SK-N-SH treated with all-trans-retinoic acid at 6 μM for 48 hours (cell line): ENCODE data around the gene EGFLAM.
"Not testable (repeated sequence)": the region's sequence is repeated elsewhere in the genome, so short reads cannot be mapped to it uniquely, and the experiment has no call there.

ENCODE experiments used
- ATAC-seq: fragments of 200-7000 bp; cut with Tn5 transposase; 3 replicates; pipeline ENCODE4 v1.9.1; 2020; ENCODE audit warnings: mild to moderate bottlenecking, moderate library complexity
- ARNTL ChIP-seq: fragments of 450-650 bp; formaldehyde crosslinking; IDR thresholded peaks from 2 replicates; pipeline ENCODE4 v1.5.0; 2020; ENCODE audit warnings: low read depth, mild to moderate bottlenecking, moderate library complexity, borderline replicate concordance
- BACH2 ChIP-seq: fragments of 250-450 bp; sonication (Bioruptor Pico); IDR thresholded peaks from 2 replicates; pipeline ENCODE4 v1.9.0; 2021; ENCODE audit warnings: mild to moderate bottlenecking, borderline replicate concordance
- CSDC2 ChIP-seq: fragments of 250-450 bp; sonication (Bioruptor Pico); IDR thresholded peaks from 2 replicates; pipeline ENCODE4 v1.5.0; 2020; ENCODE audit warnings: mild to moderate bottlenecking, moderate library complexity
- GLIS3 ChIP-seq: fragments of 250-450 bp; sonication (Bioruptor Pico); IDR thresholded peaks from 2 replicates; pipeline ENCODE4 v1.5.0; 2020; ENCODE audit warnings: mild to moderate bottlenecking, moderate library complexity
- ISL1 ChIP-seq: fragments of 250-450 bp; sonication (Bioruptor Pico); IDR thresholded peaks from 2 replicates; pipeline ENCODE4 v2.1.2; 2022; ENCODE audit warnings: mild to moderate bottlenecking, moderate library complexity
- OSR1 ChIP-seq: fragments of 250-450 bp; sonication (Bioruptor Pico); IDR thresholded peaks from 2 replicates; pipeline ENCODE4 v1.8.0; 2022; ENCODE audit warnings: moderate library complexity, mild to moderate bottlenecking, inconsistent platforms
- PPARA ChIP-seq: fragments of 250-450 bp; sonication (Bioruptor Pico); IDR thresholded peaks from 2 replicates; pipeline ENCODE4 v1.5.0; 2020; ENCODE audit warnings: mild to moderate bottlenecking, borderline replicate concordance
- SNAI2 ChIP-seq: fragments of 250-450 bp; sonication (Bioruptor Pico); IDR thresholded peaks from 2 replicates; pipeline ENCODE4 v1.5.0; 2020; ENCODE audit warnings: mild to moderate bottlenecking, moderate library complexity
- TCF4 ChIP-seq: fragments of 250-450 bp; sonication (Bioruptor Pico); IDR thresholded peaks from 2 replicates; pipeline ENCODE4 v1.8.0; 2021; ENCODE audit warnings: mild to moderate bottlenecking, moderate library complexity, borderline replicate concordance
- ZC3H10 ChIP-seq: fragments of 250-450 bp; sonication (Bioruptor Pico); IDR thresholded peaks from 2 replicates; pipeline ENCODE4 v1.5.1; 2021; ENCODE audit warnings: mild to moderate bottlenecking, moderate library complexity
- ZFP30 ChIP-seq: fragments of 450-650 bp; formaldehyde crosslinking; IDR thresholded peaks from 2 replicates; pipeline ENCODE4 v1.5.0; 2022; ENCODE audit warnings: mild to moderate bottlenecking, moderate library complexity
- ZNF565 ChIP-seq: fragments of 450-650 bp; formaldehyde crosslinking; conservative IDR thresholded peaks from 2 replicates; pipeline ENCODE4 v1.5.0; 2020; ENCODE audit warnings: low read depth, mild to moderate bottlenecking, moderate library complexity
- ZNF8 ChIP-seq: fragments of 450-650 bp; formaldehyde crosslinking; IDR thresholded peaks from 2 replicates; pipeline ENCODE4 v1.5.0; 2020; ENCODE audit warnings: mild to moderate bottlenecking, moderate library complexity
- TF ChIP-seq, protein P1 (sequence below): fragments of 250-450 bp; sonication (Bioruptor Pico); IDR thresholded peaks from 2 replicates; pipeline ENCODE4 v1.8.0; 2020; ENCODE audit warnings: mild to moderate bottlenecking, moderate library complexity, borderline replicate concordance
- TF ChIP-seq, protein P2 (sequence below): fragments of 250-450 bp; sonication (Bioruptor Pico); IDR thresholded peaks from 2 replicates; pipeline ENCODE4 v1.5.1; 2021; ENCODE audit warnings: mild to moderate bottlenecking, moderate library complexity
- TF ChIP-seq, protein P3 (sequence below): fragments of 250-450 bp; sonication (Bioruptor Pico); IDR thresholded peaks from 2 replicates; pipeline ENCODE4 v1.5.1; 2020; ENCODE audit warnings: low read depth, mild to moderate bottlenecking, moderate library complexity
- TF ChIP-seq, protein P4 (sequence below): fragments of 250-450 bp; sonication (Bioruptor Pico); IDR thresholded peaks from 2 replicates; pipeline ENCODE4 v1.5.0; 2020; ENCODE audit warnings: mild to moderate bottlenecking, moderate library complexity

The EGFLAM gene

DNA sequence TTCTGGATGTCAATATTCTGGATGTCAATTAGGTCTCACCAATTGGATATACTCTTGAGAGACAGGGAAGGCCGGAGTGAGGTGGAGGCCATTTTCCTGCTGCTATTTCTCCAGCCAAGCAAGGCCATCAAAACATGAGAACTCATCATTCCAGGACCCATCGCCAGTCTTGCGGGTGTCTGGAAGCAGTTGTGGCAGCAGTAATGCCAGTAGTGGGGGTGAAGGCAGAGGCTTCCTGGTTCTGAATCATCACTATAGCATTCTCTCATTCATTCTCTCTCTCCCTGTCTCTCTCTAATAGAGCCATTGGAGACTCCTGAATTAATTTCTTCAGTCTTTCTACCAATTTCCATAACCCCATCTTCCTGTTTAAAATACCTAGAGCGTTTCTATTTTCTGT lies 71.8 kb downstream of the EGFLAM start (continued):
- TF ChIP-seq, protein P1, sequence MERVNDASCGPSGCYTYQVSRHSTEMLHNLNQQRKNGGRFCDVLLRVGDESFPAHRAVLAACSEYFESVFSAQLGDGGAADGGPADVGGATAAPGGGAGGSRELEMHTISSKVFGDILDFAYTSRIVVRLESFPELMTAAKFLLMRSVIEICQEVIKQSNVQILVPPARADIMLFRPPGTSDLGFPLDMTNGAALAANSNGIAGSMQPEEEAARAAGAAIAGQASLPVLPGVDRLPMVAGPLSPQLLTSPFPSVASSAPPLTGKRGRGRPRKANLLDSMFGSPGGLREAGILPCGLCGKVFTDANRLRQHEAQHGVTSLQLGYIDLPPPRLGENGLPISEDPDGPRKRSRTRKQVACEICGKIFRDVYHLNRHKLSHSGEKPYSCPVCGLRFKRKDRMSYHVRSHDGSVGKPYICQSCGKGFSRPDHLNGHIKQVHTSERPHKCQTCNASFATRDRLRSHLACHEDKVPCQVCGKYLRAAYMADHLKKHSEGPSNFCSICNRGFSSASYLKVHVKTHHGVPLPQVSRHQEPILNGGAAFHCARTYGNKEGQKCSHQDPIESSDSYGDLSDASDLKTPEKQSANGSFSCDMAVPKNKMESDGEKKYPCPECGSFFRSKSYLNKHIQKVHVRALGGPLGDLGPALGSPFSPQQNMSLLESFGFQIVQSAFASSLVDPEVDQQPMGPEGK (CRISPR knock-in tag): no peak
- TF ChIP-seq TCF4 (CRISPR knock-in tag): no peak
- TF ChIP-seq ARNTL (CRISPR knock-in tag): no peak
- no peak for TF ChIP-seq GLIS3 (CRISPR knock-in tag)
- TF ChIP-seq PPARA (CRISPR knock-in tag): no peak
- TF ChIP-seq CSDC2 (CRISPR knock-in tag): no peak
- no peak for TF ChIP-seq SNAI2
- TF ChIP-seq, protein P2, sequence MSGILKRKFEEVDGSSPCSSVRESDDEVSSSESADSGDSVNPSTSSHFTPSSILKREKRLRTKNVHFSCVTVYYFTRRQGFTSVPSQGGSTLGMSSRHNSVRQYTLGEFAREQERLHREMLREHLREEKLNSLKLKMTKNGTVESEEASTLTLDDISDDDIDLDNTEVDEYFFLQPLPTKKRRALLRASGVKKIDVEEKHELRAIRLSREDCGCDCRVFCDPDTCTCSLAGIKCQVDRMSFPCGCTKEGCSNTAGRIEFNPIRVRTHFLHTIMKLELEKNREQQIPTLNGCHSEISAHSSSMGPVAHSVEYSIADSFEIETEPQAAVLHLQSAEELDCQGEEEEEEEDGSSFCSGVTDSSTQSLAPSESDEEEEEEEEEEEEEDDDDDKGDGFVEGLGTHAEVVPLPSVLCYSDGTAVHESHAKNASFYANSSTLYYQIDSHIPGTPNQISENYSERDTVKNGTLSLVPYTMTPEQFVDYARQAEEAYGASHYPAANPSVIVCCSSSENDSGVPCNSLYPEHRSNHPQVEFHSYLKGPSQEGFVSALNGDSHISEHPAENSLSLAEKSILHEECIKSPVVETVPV (CRISPR knock-in tag): no peak
- TF ChIP-seq OSR1: no peak

DNA sequence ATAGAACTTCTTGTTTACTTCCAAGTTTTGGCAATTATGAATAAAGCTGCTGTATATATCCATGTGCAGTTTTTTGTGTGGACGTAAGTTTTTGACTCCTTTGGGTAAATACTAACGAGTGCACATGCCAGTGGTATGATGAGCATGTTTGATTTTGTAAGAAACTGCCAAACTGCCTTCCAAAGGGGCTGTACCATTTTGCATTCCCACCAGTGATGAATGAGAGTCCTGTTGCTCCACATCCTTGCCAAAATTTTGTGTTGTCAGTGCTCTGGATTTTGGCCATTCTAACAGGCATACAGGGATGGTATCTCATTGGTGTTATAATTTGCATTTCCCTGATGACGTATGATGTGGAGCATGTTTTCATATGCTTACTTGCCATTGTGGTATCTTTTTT lies 73.5 kb downstream of the EGFLAM start:
- TF ChIP-seq ZNF565 (CRISPR knock-in tag) (no peak), SNAI2 (no peak), ZC3H10 (no peak), BACH2 (CRISPR knock-in tag) (no peak), TCF4 (CRISPR knock-in tag) (no peak)
- TF ChIP-seq, protein P3, sequence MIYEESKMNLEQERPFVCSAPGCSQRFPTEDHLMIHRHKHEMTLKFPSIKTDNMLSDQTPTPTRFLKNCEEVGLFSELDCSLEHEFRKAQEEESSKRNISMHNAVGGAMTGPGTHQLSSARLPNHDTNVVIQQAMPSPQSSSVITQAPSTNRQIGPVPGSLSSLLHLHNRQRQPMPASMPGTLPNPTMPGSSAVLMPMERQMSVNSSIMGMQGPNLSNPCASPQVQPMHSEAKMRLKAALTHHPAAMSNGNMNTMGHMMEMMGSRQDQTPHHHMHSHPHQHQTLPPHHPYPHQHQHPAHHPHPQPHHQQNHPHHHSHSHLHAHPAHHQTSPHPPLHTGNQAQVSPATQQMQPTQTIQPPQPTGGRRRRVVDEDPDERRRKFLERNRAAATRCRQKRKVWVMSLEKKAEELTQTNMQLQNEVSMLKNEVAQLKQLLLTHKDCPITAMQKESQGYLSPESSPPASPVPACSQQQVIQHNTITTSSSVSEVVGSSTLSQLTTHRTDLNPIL (CRISPR knock-in tag): no peak

DNA sequence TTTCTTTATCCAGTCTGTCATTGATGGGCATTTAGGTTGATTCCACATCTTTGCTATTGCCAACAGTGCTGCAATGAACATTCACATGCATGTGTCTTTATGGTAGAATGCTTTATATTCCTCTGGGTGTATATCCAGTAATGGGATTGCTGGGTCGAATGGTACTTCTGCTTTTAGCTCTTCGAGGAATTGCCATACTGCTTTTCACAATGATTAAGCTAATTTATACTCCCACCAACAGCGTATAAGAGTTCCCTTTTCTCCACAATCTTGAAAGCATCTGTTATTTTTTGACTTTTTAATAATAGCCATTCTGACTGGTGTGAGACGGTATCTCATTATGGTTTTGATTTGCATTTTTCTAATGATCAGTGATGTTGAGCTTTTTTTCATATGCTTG lies 74.8 kb downstream of the EGFLAM start:
- ATAC-seq: not testable (repeated sequence)

More for the DNA sequence above, 73.5 kb downstream of the EGFLAM start:
- ATAC-seq: no peak

DNA sequence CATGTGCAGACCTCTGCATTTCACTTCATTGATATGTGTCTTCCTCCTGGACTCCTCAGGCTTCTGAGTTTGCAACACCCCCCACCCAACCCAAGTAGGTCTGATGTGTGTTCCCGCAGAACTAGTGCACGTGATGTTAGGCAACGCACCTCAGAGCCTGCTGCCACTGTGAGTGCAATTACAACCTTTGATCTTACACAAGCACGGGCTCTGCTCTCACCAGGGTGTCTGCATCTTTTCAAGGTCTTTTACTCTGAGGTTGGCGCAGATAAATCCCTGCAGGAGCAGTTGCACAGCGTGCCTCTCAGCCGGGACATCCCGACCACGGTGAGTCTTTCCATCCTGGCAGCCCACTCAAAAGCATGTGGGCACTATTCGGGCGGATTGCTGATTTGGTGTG lies 80.1 kb downstream of the EGFLAM start:
- TF ChIP-seq CSDC2 (CRISPR knock-in tag) (no peak), ISL1 (CRISPR knock-in tag) (no peak), ZFP30 (CRISPR knock-in tag) (no peak), ZNF8 (CRISPR knock-in tag) (no peak), SNAI2 (no peak)
- TF ChIP-seq, protein P4, sequence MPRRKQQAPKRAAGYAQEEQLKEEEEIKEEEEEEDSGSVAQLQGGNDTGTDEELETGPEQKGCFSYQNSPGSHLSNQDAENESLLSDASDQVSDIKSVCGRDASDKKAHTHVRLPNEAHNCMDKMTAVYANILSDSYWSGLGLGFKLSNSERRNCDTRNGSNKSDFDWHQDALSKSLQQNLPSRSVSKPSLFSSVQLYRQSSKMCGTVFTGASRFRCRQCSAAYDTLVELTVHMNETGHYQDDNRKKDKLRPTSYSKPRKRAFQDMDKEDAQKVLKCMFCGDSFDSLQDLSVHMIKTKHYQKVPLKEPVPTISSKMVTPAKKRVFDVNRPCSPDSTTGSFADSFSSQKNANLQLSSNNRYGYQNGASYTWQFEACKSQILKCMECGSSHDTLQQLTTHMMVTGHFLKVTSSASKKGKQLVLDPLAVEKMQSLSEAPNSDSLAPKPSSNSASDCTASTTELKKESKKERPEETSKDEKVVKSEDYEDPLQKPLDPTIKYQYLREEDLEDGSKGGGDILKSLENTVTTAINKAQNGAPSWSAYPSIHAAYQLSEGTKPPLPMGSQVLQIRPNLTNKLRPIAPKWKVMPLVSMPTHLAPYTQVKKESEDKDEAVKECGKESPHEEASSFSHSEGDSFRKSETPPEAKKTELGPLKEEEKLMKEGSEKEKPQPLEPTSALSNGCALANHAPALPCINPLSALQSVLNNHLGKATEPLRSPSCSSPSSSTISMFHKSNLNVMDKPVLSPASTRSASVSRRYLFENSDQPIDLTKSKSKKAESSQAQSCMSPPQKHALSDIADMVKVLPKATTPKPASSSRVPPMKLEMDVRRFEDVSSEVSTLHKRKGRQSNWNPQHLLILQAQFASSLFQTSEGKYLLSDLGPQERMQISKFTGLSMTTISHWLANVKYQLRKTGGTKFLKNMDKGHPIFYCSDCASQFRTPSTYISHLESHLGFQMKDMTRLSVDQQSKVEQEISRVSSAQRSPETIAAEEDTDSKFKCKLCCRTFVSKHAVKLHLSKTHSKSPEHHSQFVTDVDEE (CRISPR knock-in tag): no peak
- TF ChIP-seq, protein P3 (CRISPR knock-in tag): no peak
- TF ChIP-seq, protein P2 (CRISPR knock-in tag): no peak
- no peak for ATAC-seq
